Measurements from ENCODE around the gene ENAH. TPM values are rescaled to one million over a fixed set of nuclear protein-coding genes. Genes with fewer than 3 reads are reported as not detected.

ENAH gene
- total and polyA plus RNA-seq, 2 experiments from 2014 or later: 109 to 184 TPM

DNA sequence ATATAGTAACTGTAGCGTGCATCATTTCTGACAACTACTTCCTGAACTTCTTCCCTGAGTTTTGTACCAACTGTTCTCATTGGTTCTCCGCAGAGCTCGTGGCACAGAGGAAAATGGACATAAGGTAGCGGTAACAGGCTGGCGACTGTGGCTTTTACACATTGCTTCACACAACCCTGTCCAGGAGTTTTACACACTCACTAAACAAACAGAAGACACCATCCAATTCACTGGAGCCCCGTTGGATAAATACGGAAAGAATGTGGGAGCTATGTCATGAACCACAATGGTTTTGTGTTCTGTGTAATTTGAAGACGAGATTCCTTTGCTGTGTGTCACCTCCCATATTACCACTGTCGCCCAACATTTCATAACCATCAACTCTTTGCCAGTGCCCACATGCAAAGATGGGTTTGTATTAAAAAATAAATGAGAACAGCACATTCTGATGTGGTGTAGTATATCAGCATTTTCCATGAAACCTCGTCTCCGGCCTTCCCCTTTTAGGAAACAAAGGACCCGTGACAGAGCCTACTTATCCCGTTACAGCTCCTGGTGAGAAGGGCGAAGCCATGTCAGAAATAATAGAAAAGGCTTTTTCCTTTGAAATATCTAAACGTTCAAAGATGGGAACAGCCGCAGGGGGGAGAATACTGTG is 47.4 kb upstream of the ENAH start:
- DNase-seq (ENCODE audit: low spot score): no peak
- H3K4me1 ChIP-seq (ENCODE audit: insufficient read depth): no peaks in the 10 kb centered on the region

More for the DNA sequence above, 47.4 kb upstream of the ENAH start:
- Histone ChIP-seq H4K20me1 (replicated peaks; ENCODE audit: insufficient read depth) (no peaks in the 10 kb centered on the region), H3K4me3 (no peak overlapping the region), H3K27me3 (ENCODE audit: insufficient read depth) (no peaks in the 10 kb centered on the region), H3K4me2 (no peak overlapping the region), H3K79me2 (replicated peaks; ENCODE audit: insufficient read depth) (no peaks in the 10 kb centered on the region), H3K9me2 (ENCODE audit: insufficient read depth) (no peaks in the 10 kb centered on the region), H3K27ac (ENCODE audit: low read depth) (no peak overlapping the region), H3F3A (replicated peaks; ENCODE audit: low read depth) (no peaks in the 10 kb centered on the region), H2AFZ (peak overlapping the region; percentile 44; the same call in 1 of the 2 replicates), H3K36me3 (ENCODE audit: insufficient read depth) (no peaks in the 10 kb centered on the region)
- Mint-ChIP-seq H3K9me3 (peaks cover under 1% of the 10 kb centered on the region; the same call in 1 of the 3 replicates), H3K27me3 (ENCODE audit: insufficient read depth, low read depth, poor library complexity) (peaks cover 2% of the 10 kb centered on the region), H3K36me3 (ENCODE audit: low read depth) (no peaks in the 10 kb centered on the region; the same call in 2 of the 3 replicates), H3K4me3 (no peak overlapping the region), H3K27ac (no peak overlapping the region), H3K4me1 (peaks cover 5% of the 10 kb centered on the region; the same call in 2 of the 3 replicates)
- TF ChIP-seq EZH2phosphoT487 (IDR thresholded peaks at IDR 0.05; ENCODE audit: unreplicated experiment) (no peak), ZNF114 (CRISPR knock-in tag; IDR thresholded peaks at IDR 0.05) (no peak), EZH2 (IDR thresholded peaks at IDR 0.05; ENCODE audit: low read depth, unreplicated experiment) (no peak), NANOG (IDR thresholded peaks at IDR 0.05; ENCODE audit: borderline replicate concordance) (no peak), STAT1 (IDR thresholded peaks at IDR 0.05; ENCODE audit: unreplicated experiment) (no peak), ZNF331 (CRISPR knock-in tag; IDR thresholded peaks at IDR 0.05; ENCODE audit: low read depth) (no peak), CREB1 (CRISPR knock-in tag; IDR thresholded peaks at IDR 0.05; ENCODE audit: low read depth) (no peak), JUNB (IDR thresholded peaks at IDR 0.05; ENCODE audit: unreplicated experiment) (no peak), POLR2AphosphoS5 (IDR thresholded peaks at IDR 0.05; ENCODE audit: low read depth) (no peak)
- TF ChIP-seq, protein P1, sequence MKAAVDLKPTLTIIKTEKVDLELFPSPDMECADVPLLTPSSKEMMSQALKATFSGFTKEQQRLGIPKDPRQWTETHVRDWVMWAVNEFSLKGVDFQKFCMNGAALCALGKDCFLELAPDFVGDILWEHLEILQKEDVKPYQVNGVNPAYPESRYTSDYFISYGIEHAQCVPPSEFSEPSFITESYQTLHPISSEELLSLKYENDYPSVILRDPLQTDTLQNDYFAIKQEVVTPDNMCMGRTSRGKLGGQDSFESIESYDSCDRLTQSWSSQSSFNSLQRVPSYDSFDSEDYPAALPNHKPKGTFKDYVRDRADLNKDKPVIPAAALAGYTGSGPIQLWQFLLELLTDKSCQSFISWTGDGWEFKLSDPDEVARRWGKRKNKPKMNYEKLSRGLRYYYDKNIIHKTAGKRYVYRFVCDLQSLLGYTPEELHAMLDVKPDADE (IDR thresholded peaks at IDR 0.05): no peak
- TF ChIP-seq, protein P2, sequence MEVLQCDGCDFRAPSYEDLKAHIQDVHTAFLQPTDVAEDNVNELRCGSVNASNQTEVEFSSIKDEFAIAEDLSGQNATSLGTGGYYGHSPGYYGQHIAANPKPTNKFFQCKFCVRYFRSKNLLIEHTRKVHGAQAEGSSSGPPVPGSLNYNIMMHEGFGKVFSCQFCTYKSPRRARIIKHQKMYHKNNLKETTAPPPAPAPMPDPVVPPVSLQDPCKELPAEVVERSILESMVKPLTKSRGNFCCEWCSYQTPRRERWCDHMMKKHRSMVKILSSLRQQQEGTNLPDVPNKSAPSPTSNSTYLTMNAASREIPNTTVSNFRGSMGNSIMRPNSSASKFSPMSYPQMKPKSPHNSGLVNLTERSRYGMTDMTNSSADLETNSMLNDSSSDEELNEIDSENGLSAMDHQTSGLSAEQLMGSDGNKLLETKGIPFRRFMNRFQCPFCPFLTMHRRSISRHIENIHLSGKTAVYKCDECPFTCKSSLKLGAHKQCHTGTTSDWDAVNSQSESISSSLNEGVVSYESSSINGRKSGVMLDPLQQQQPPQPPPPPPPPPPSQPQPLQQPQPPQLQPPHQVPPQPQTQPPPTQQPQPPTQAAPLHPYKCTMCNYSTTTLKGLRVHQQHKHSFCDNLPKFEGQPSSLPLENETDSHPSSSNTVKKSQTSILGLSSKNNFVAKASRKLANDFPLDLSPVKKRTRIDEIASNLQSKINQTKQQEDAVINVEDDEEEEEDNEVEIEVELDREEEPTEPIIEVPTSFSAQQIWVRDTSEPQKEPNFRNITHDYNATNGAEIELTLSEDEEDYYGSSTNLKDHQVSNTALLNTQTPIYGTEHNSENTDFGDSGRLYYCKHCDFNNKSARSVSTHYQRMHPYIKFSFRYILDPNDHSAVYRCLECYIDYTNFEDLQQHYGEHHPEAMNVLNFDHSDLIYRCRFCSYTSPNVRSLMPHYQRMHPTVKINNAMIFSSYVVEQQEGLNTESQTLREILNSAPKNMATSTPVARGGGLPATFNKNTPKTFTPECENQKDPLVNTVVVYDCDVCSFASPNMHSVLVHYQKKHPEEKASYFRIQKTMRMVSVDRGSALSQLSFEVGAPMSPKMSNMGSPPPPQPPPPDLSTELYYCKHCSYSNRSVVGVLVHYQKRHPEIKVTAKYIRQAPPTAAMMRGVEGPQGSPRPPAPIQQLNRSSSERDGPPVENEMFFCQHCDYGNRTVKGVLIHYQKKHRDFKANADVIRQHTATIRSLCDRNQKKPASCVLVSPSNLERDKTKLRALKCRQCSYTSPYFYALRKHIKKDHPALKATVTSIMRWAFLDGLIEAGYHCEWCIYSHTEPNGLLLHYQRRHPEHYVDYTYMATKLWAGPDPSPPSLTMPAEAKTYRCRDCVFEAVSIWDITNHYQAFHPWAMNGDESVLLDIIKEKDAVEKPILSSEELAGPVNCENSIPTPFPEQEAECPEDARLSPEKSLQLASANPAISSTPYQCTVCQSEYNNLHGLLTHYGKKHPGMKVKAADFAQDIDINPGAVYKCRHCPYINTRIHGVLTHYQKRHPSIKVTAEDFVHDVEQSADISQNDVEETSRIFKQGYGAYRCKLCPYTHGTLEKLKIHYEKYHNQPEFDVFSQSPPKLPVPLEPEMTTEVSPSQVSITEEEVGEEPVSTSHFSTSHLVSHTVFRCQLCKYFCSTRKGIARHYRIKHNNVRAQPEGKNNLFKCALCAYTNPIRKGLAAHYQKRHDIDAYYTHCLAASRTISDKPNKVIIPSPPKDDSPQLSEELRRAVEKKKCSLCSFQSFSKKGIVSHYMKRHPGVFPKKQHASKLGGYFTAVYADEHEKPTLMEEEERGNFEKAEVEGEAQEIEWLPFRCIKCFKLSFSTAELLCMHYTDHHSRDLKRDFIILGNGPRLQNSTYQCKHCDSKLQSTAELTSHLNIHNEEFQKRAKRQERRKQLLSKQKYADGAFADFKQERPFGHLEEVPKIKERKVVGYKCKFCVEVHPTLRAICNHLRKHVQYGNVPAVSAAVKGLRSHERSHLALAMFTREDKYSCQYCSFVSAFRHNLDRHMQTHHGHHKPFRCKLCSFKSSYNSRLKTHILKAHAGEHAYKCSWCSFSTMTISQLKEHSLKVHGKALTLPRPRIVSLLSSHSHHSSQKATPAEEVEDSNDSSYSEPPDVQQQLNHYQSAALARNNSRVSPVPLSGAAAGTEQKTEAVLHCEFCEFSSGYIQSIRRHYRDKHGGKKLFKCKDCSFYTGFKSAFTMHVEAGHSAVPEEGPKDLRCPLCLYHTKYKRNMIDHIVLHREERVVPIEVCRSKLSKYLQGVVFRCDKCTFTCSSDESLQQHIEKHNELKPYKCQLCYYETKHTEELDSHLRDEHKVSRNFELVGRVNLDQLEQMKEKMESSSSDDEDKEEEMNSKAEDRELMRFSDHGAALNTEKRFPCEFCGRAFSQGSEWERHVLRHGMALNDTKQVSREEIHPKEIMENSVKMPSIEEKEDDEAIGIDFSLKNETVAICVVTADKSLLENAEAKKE (CRISPR knock-in tag; IDR thresholded peaks at IDR 0.05): no peak
- TF ChIP-seq, protein P3, sequence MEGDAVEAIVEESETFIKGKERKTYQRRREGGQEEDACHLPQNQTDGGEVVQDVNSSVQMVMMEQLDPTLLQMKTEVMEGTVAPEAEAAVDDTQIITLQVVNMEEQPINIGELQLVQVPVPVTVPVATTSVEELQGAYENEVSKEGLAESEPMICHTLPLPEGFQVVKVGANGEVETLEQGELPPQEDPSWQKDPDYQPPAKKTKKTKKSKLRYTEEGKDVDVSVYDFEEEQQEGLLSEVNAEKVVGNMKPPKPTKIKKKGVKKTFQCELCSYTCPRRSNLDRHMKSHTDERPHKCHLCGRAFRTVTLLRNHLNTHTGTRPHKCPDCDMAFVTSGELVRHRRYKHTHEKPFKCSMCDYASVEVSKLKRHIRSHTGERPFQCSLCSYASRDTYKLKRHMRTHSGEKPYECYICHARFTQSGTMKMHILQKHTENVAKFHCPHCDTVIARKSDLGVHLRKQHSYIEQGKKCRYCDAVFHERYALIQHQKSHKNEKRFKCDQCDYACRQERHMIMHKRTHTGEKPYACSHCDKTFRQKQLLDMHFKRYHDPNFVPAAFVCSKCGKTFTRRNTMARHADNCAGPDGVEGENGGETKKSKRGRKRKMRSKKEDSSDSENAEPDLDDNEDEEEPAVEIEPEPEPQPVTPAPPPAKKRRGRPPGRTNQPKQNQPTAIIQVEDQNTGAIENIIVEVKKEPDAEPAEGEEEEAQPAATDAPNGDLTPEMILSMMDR (conservative IDR thresholded peaks at IDR 0.05; ENCODE audit: low read depth in 2 of 2): no peak
- TF ChIP-seq, protein P4, sequence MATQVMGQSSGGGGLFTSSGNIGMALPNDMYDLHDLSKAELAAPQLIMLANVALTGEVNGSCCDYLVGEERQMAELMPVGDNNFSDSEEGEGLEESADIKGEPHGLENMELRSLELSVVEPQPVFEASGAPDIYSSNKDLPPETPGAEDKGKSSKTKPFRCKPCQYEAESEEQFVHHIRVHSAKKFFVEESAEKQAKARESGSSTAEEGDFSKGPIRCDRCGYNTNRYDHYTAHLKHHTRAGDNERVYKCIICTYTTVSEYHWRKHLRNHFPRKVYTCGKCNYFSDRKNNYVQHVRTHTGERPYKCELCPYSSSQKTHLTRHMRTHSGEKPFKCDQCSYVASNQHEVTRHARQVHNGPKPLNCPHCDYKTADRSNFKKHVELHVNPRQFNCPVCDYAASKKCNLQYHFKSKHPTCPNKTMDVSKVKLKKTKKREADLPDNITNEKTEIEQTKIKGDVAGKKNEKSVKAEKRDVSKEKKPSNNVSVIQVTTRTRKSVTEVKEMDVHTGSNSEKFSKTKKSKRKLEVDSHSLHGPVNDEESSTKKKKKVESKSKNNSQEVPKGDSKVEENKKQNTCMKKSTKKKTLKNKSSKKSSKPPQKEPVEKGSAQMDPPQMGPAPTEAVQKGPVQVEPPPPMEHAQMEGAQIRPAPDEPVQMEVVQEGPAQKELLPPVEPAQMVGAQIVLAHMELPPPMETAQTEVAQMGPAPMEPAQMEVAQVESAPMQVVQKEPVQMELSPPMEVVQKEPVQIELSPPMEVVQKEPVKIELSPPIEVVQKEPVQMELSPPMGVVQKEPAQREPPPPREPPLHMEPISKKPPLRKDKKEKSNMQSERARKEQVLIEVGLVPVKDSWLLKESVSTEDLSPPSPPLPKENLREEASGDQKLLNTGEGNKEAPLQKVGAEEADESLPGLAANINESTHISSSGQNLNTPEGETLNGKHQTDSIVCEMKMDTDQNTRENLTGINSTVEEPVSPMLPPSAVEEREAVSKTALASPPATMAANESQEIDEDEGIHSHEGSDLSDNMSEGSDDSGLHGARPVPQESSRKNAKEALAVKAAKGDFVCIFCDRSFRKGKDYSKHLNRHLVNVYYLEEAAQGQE (IDR thresholded peaks at IDR 0.05; ENCODE audit: unreplicated experiment): no peak
- no peak for ATAC-seq
